ENCODE measurements around the gene DTD1.

The DTD1 gene

DNA sequence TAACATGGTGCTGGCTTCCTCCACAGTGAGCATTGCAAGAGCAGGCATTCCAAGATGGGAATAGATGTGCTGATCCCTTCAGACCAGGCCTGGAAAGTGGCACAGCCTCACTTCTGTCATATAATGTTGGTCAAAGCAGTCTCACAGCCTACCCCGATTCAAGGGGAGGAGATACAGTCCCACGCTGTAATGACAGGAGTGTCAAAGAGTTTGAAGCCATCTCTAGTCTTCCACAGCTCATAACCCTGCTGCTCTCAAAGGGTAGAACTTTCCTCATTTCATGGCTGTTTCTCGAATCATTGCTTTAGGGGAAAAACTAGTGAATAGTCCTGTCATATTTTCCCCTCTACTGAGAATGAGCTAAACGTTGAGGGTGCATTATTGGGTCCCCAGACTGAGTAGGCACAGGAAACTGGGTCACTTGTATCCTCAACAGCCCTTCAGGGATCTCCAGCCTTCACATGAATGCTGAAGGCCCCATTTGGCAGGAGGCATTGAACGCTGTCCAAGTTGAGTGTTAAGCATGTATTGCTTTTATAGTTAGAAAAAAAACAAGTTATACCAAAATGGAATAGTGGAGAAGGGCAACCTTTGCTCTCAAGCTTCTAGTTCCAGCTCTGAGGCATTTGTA lies 27.3 kb downstream of the DTD1 start:
- DNase-seq (ENCODE audit: low read depth), result no peak

GRCh38 chr20:18621004-18621403 lies 33.1 kb downstream of the DTD1 start:
- no peak for DNase-seq (ENCODE audit: low read depth)

DNA sequence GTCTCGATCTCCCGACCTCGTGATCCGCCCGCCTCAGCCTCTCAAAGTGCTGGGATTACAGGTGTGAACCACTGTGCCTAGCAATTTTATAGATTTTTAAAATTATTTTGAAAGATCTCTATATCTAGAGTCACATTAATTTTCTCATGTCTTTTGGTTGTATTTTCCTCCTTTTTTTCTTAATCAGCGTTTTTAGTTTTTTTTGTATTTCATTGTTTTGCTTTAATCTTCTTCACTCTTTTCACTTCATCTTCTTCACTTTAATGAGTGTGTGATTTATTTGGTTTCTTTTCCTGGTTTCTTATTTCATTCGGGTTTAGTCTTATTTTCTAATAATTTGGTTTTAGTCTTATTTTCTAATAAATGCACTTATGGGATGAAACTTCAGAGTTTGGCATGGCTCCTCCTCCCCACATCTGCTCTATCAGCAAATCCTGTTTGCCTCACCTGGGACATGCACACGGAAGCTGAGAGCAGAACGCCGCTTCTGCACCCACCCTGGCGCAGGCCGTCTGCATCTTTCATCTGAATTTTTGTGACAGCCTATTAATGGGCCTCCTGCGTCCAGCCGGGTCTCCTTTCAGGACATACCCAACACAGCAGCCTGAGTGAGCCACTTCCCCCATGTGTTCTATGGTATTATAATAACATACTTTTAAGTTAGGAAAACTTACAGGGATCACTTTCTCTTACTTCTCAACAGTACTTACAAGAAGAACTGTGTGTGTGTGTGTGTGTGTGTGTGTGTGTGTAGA lies 35.5 kb downstream of the DTD1 start:
- no peak for DNase-seq (ENCODE audit: low read depth)

- DNase-seq (ENCODE audit: low read depth), result no peak
Observed at GRCh38 chr20:18624948-18625347, 37.1 kb downstream of the DTD1 start.

DNA sequence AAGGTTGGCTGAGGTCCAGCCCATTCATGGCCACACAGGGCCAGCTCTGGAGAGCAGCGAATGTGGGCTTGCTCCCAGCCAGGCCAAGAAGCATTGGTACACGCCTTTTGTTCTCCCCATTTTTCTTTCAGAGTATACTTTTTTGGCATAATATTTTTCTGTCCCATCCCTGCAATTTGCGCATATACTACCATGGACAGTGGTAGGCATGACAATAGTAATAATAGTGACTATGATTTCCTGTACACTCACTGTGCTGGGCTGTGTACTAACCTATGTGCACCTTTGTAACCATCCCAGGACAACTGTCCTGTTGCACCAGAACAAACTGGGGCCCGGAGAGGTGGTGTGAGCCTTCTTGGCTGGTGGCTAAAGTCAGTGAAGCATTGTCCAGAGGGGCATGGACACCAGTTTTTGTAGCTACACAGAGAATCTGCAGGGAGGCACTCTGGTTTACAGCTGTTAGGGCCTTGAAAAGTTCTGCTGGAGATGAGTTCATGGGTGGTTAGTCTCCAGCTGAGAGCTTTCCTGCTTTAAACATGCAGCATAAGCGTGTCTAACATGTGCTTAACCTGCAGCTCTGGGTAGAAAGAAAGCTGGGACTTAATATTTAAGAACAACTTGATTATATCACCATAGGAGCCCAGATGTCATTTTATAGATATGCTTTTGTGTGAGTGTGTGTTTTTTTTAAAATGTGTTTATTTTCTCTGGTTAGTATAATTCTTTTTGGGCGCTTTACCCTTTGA lies 38.2 kb downstream of the DTD1 start:
- no peak for DNase-seq (ENCODE audit: low read depth)

- DNase-seq (ENCODE audit: low read depth), result no peak
Observed at GRCh38 chr20:18628330-18628920, 40.6 kb downstream of the DTD1 start.

GRCh38 chr20:18632196-18632789 lies 44.4 kb downstream of the DTD1 start:
- DNase-seq (ENCODE audit: low read depth), result peak; percentile 1

DNA sequence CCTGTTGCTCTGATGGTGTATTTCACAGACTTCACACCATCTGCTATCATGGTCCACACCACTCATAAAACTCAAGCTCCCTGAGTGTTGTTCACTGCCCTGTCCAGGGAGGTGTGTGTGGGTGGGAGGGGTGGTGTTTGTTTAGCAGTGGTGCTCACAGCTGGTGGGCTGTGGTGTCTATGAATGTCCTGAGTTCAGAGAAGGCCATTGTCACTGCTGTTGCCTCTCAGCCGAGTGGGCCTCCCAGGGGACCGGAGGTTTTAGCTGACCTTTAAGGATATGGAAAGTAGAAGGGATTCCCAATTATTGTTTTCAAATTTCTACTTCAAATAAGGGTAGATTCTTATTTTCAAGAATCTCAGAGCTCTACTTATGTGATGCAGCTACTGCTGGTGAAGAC lies 45.6 kb downstream of the DTD1 start:
- DNase-seq (ENCODE audit: low read depth), result no peak

DNA sequence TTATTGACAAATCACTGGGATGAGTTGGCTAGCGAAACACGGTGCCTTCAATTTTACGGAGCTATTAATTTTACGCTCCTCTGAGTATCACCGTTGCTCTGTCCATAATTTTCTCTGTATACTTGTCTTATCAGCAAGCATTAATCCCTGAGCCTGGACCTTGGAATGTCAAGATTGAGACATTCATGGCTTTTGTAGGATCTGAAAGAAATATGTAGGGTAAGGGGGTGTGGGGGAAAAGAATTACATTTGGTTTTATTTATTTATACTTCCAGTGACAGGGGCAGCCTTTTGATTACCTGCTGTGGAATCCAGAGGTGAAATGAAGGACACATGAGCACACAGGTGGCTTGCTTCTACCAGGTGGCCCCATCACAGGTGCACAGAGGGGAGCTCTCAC lies 46.6 kb downstream of the DTD1 start:
- no peak for DNase-seq (ENCODE audit: low read depth)

DNA sequence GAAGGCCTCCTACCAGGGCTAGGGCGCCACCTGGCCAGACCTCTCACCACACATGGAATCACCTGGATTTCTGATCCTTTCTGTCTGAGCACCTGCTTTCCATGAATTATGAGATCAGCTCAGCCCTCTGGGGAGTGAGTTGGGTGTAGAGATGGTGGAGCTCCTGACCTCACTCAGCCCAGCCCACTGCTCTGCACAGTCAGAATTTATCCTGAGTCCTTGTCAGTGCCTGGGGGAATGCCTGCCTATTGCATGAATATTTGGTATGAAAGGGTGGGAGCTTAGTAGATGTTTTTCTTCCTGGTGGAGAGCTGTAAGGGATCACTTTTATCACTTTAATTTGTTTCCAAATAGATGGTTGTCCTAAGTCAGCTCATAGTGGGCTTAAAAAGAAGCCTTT lies 47.5 kb downstream of the DTD1 start:
- no peak for DNase-seq (ENCODE audit: low read depth)

DNA sequence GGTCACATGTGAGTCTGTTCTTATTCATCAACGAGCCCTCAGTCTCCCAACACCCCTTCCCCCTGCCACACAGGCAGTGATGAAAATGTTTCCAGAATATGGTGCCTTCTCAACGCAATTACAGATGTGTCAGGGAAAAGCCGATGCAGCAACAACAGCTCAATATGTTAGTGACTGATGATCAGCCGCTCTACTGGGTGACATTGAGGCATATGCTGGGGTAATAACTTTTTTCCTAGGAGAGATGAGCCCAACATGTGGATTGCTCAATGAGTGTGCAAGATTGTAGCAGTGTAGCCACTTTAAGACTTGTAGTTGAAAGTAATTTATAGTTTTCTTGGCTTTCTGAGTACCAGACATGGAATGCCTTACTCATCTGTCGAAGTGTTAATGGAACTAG lies 49.4 kb downstream of the DTD1 start:
- DNase-seq (ENCODE audit: low read depth), result no peak

DNA sequence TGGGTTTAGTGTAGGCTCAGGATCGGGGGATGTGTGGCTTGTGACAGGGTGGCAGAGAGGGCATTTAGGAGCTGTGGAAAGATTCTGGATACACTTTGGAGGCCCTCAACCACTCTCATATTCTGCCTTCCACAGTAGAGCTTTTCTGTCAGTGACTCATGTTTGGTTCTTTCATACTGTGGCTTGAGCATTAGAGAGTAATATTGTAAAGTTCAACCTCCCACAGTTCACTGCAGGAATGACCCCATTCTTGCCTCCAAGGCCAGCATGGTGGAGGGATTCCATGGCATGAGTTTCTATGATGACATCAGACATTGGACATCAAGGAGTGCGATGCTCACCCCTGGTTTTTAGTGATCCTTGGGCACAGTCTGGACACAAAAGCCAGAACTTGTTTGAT lies 50.9 kb downstream of the DTD1 start:
- no peak for DNase-seq (ENCODE audit: low read depth)

- DNase-seq (ENCODE audit: low read depth), result no peak
Observed at GRCh38 chr20:18639501-18639979, 51.7 kb downstream of the DTD1 start.

GRCh38 chr20:18645196-18645745 lies 57.4 kb downstream of the DTD1 start:
- no peak for DNase-seq (ENCODE audit: low read depth)

- DNase-seq (ENCODE audit: low read depth), result no peak
Observed at GRCh38 chr20:18645851-18646250, 58.0 kb downstream of the DTD1 start.

DNA sequence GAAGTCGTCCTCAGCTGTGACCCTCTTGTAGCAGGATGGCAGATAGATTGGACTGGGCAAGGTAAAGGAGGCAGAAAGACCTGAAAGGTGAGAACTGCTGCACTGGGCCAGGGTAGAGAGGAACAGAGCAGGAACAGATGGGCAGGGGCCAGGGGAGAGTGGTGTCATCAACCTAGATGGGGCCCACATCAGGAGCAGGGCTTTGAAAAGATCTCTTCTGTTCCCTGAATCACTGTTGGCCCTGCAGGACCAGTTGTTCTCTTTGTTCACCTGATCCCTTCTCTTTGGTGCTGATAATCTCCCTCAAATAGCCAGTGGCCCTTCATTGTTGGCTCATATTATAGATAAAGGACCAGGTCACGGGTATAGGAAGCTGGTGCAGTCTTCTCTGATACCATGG lies 59.9 kb downstream of the DTD1 start:
- DNase-seq (ENCODE audit: low read depth), result no peak

GRCh38 chr20:18650224-18650623 lies 62.4 kb downstream of the DTD1 start:
- DNase-seq (ENCODE audit: low read depth), result no peak

DNA sequence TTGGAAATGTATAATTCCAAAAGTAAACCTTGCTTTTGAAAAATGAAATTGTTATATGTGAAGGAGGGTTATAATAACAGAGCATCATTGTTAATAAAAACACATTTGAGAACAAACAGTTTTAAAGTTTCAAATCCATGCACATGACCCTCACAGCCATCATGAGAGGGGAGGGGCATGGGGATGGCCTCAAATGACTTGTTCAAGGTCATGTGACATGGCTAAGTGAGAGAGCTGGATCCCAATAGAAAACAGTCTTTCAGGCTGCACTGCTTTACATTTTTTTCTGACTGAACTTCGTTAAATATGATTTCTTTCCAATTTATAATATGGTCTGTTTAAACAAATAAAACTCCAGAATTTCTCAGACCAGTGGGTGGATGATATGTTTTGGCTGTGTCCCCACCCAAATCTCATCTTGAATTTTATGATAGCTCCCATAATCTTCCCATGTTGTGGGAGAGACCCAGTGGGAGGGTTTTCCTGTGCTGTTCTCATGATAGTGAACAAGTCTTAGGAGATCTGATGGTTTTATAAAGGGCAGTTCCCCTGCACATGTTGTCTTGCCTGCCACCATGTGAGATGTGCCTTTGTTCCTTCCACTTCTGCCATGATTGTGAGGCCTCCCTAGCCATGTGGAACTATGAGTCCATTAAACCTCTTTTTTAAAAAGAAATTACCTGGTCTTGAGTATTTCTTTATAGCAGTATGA lies 66.0 kb downstream of the DTD1 start:
- no peak for DNase-seq (ENCODE audit: low read depth)

DNA sequence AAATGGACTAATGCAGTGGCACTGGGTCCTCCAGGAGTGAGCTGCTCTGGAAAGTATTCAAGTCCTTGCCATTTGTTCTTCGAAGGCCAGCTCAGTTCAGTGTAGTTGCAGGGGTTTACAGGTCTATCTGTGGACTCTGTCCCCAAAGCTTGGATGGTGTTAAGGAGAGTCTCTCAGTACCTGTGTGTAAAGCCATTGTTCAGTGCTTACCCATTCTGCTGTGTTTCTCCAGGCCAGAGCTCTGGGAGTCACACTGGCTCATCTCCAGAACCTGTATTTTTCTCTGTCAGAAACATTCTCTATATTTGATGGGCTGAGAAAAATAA lies 66.6 kb downstream of the DTD1 start:
- DNase-seq (ENCODE audit: low read depth), result no peak

DNA sequence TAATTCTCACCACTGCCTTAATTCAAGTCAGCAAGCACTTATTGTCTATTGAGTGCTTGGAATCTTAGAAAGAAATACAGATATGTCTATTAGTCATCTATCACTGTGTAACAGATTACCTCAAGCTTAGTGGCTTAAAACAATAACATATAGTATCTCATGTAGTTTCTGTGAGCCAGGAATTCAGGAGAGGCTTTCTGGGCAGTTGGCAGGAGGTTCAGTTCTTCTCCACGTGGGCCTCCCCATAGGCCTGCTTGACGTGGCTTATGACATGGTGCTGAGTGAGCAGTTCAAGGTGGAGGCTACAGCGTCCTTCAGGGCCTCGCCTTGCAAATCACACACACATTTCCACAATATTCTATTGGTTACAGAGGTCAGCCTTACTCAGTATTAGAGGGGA lies 69.7 kb downstream of the DTD1 start:
- no peak for DNase-seq (ENCODE audit: low read depth)

GRCh38 chr20:18662279-18663040 lies 74.6 kb downstream of the DTD1 start:
- no peak for DNase-seq (ENCODE audit: low read depth)

Measured in stimulated activated CD8-positive, alpha-beta memory T cell treated with anti-CD3 and anti-CD28 coated beads, Interleukin-15, amount 100 ng/mL, for 1 hour (primary cell).